Measurements from ENCODE around the gene RAB5IF.
"Not testable (repeated sequence)": the region's sequence is repeated elsewhere in the genome, so short reads cannot be mapped to it uniquely, and the experiment has no call there.

RAB5IF gene

DNA sequence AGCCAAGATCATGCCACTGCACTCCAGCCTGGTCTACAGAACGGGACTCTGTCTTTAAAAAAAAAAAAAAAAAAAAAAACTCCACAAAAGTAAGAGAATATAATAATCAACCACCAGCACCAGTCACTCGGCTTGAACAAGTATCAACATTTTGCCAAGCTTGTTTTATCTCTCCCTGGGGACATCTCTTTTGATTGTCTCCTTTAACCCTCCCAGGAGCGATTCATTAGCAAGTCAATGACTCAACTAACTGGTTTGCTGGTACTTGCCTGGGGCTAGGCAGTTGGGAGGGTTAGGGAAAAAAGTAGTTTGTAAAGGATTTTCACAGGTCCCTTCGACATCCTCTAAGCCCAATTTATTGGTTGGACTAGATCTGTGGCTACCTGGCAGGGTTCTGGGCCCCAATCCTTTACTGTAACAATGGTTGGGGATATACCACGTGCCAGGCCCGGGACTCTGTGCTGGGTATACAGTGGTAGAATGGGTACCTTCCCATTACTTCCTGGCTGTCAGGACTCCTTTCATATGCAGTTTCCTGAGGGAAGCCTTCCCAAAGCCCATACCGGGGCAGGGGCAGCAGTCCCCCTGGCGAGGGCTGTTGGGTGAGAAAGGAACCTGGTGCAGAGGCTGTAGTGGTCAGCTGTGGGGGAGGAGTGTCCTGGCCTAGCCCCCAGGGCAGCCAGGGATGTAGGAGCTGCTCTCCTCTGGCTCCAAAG is 20.0 kb upstream of the RAB5IF start:
- DNase-seq (ENCODE audit: low read depth): no peak

DNA sequence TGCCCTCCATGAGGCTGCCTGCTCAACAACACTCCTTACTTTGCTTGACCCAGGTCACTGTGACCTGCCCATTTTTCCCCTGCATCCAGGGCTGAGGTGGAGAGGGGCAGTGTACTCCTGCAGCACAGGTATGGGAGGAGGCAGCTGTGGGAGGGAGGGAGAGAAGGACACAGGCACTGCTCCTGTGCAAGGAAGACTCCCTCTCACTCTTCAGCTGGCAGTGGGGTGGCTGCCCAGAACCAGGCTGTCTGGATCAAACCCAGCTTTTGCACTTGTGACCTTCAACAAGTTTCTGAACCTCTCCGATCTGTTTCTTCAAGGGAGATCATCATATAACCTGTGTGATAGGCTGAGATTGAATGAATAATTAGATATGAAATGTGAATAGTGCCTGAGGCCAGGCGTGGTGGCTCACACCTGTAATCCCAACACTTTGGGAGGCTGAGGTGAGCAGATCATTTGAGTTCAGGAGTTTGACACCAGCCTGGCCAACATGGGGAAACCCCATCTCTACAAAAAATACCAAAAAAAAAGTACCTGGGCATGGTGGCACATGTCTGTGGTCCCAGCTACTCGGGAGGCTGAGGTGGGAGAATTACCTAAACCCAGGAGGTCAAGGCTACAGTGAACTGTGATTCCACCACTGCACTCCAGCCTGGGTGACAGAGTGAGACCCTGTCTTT is 18.1 kb upstream of the RAB5IF start:
- DNase-seq (ENCODE audit: low read depth): no peak

DNA sequence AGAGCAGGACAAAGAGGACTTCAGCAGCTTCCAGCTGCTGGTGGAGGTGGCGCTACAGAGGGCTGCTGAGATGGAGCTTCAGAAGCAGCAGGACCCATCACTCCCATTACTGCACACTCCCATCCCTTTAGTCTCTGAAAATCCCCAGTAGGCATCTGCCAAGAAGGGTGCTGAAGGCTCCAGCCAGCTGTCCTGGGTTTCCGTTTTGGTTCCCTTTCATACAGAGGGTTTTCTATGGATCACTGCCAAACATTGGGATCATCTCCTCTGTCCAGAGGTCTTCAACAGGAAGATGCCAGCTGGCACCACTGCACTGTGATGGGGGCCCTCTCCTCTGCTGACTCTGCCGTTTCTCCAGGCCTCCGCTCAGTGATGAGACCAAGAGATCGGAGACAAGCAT is 14.3 kb upstream of the RAB5IF start:
- DNase-seq (ENCODE audit: low read depth): no peak

DNA sequence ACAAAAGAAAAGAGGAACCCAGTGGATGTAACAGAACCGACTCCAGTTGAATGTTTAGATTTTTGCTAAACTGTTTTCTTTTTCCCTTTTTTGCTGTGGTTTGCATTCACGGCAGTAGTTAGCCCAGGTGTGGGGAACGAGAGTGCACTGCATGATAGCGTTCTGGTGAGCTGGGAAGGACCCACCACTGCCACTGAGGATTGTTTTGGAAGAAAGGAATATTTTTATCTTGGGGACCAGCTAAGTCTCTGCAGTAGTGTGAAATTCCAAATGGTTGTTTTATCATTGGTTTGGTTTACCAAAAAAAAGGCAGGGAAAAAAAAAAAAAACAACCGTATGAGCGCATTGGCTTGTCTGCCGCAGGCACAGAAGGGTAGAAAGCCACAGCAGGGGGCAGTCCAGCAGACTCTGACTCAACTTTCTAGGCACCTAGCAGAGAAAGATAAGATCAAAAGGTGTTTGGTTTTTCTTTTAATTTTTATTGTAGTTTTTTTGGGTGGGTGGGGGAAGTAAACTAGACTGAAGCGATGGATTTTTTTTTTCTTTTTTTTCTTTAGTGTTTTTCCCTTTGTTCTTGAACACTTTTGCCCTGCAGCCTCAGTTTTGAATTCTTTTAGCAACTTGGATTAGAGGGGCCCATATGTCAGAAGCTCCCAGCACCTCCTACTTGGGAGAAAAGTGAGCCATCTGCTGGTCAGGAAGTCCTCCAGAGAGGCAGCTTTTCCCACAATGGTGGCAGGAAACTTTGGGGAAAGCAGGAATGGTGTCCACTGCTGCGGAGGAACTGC is 13.5 kb upstream of the RAB5IF start:
- no peak for DNase-seq (ENCODE audit: low read depth)

DNA sequence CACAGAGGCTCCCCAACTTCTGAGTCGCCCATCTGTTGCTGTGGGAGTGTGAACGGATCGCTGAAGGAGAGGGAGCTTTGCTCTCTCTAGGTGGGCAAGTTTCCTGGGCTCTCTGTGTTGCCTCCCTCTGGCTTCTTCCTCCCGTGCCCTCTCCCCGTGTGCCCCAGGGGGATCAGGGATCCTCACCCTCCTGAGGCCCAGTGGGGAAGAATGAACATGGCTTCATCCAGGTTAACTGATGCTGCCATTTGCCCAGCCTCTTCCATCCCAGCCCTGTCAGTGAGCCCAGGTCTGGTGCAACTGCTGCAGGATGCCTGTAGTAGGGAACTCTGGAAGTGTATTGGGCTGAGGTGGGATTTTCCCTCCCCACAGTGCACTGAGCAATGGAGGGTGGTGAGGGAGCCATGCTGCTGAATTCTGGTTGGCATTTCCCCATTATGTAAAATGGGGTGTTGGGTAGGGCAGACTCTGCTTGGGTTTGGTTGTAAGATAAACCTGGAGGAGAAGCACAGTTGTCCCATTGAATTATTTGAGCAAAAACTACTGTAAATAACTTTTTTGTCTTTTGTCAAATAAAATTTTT is 12.1 kb upstream of the RAB5IF start:
- DNase-seq (ENCODE audit: low read depth): no peak

DNA sequence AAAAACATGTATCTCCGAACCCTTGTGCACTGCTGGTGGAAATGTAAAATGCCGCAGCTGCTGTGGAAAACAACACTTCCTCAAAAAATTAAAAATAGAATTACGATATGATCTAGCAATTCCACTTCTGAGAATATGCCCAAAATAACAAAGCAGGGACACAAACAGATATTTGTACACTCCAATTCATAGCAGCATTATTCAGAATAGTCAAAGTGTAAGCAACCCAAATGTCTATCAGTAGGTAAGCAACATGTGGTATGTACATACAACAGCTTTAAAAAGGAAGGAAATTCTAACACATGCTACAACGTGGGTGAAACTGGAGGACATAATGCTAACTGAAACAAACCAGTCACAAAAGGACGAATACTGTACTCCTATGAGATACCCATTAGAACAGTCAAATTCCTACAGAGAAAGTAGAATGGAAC is 5.7 kb upstream of the RAB5IF start:
- DNase-seq (ENCODE audit: low read depth): no peak

DNA sequence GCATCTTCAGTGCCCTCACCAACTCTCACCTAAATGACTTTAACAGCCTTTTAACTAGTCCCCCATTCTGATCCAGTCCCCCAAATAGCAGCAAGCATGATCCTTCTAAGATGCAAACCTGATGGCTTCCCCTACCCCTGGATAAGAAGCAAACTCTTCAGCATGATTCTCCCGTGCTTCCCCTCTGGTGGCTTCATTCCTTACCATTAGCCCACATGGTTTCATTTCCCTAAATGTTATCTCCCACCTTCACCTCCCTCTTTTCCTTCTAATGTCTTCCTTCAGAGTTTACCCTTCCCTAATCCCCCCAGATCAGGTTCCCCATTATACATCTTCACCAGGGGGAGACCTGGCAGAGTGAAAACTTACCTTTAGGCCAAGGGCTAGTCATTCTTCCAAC is 4.0 kb upstream of the RAB5IF start:
- DNase-seq (ENCODE audit: low read depth): no peak

DNA sequence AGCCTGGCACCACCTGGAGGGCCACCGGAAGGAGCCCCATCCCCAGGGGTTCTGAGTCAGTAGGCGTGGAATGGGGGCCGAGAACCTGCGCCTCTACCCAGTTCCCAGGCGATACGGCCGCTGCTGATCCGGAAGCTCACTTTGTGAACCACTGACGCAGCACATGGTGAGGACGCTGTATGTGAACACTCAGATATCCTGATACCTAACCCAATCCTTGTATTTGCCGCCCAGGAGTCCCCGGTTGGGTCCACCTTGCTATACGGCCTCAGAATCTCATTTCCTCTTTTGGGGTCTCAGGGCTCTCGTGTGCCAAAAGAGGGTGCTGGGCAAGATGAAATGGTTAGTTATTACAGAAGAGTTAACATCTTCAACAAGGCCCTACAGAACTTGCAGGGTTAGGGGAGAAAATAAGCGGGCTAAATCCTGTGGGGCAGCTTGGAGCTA is 604 bp upstream of the RAB5IF start:
- DNase-seq (ENCODE audit: low read depth): no peak

DNA sequence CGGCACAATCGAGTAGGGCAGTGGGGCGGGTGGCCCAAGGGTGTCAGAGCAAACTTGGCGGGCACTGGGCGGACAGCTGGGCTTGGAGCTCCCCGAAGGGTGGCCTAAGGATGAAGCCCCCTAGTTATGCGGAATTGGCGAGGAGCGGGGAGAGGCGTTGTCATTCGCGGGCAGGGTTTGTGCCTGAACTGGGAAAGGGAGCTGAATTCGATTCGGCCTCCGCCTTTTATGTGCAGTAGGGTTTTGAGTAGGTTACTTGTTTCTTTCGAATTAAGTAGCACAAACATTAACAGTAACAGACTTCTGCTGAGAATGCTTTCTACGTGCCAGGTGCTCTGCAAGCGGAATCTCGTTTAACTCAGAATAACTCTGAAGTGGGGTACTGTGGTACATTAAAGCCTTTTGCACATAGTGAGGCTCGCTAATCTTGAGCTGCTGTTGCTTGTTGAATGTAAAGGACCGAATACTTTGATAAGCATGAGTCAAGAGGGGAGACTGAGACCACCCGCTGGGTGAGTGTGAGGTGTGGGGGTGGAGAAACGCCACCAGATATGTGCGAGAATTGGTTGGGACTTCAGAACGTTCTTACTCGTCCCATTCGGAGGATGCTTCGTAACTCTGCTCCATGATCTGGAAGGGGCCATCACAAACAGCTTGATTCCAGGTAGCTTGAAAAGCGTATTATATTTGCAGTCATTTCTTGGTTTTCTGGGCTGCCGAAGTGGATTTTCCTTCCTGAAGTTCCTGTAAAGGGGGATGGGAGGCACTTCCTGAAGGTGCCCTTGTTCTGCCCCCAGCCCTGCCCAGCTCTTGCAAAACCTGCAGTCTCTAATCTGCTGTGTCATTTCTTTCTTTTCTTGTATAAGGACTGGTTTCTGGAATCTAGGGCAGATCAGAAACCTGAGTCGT is 833 bp downstream of the RAB5IF start:
- no peak for DNase-seq (ENCODE audit: low read depth)

DNA sequence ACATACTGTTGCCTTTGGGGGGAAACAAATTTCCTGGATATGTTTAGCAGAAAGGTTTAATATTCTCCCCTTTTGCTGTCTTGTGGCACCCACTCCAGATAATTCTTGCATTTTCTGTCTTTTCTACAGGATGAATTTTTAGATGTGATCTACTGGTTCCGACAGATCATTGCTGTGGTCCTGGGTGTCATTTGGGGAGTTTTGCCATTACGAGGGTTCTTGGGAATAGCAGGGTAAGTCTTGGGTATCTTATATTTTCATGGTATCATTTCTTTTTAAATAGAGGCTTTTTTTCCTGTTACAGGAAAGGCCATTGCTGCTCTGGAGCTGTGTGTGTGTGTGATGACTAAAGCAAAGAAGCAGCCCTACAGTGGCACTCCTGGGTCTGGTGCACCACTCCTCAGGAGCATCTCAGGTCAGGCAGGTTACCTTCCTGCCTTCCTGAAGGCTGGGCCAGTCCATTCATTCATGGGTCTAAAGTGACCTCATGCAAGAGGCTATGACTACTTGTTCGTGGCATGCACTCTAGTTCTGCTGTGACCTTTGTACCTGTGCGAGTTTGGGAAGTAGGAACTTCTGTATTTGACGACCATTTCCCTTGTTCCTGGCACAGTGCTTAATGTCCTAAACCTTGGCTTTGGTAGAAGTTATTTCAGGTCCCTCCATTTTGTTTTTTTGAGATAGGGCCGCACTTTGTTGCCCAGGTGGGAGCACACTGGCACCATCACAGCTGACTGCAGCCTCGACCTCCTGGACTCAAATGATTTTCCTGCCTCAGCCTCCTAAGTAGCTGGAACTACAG is 2.2 kb downstream of the RAB5IF start:
- DNase-seq (ENCODE audit: low read depth): no peak

DNA sequence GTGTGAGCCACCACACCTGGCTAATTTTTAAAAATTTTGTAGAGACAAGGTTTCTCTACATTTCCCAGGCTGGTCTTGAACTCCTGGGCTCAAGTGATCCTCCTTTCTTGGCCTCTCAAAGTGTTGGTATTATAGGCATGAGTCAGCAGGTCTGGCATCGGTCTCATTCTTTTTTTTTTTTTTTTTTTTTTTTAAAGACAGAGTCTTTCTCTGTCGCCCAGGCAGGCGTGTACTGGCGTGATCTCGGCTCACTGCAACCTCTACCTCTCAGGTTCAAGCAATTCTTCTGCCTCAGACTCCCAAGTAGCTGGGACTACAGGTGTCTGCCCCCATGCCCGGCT is 2.8 kb downstream of the RAB5IF start:
- not testable (repeated sequence) for DNase-seq (ENCODE audit: low read depth)

DNA sequence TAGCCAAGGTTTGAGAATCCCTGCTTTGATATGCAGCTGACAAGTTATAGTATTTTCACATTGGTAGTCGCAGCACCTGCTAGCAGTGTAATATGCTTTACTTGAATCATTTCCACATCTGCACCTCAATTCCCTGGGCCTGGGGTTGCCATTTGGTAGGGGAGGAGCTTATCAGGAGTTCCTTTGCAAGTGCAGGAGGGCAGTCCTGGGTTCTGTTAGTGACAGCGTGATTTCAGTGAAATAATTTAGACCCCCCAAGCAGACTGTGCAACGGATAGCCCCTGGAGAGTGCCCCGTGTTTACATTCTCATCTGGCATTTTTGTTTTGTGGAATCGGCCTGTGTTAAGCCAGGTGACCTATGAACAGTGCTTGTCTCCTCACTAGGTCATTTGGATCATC is 6.0 kb downstream of the RAB5IF start:
- no peak for DNase-seq (ENCODE audit: low read depth)

DNA sequence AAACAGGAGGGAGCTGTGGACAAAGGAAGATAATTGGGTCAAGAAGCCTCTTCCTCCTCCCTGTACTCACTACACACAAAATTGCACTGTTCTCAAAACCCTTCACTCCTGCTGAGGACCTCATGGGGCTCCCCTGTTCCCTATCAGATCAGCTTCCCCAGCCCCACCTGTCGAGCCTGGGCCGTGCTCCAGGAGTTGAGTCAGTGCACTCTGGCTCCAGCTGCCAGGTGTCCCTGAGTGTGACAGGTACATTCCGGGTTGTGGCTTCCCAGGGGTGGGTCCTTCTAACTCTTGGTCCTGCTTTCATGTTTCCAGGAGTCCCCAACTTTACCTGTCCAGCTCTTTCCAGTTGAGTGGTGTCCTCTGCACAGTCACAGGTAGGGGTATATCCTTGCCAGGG is 8.4 kb downstream of the RAB5IF start:
- no peak for DNase-seq (ENCODE audit: low read depth)

DNA sequence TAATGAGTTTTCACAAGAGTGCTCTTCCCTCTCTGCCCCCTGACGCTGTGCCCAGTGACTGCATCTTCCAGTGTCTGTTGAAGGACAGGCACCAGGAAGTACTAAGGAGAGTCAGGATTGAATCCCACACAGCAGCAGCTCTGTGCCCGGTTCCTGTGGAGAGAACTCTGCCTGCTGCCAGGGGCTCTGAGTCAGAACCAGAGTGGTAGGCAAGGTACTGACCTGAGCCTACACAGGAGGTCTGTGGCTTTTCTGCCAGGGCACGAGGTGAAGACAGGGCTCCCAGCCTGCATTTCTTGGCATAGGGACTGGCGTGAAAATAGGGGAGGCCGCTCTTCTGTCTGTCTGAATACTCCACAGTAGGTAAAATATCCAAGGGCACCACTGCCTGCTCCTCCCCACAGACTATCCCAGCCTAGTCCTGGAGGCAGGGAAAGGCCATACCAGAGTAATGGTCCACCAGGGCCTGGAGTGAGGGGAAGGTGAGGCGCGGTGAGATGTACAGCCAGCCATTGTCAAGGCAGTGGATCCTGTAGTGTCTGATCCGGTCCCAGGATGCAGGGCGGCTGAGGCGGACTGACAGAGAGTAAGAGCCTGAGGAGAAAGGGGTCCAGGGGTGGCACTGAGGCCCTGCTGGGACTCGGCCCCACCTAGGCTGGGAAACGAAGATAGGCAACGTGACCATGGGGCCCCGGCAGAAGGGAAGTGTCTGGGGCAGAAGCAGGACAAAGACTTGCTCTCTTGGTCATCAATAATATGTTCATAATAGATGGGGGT is 9.4 kb downstream of the RAB5IF start:
- DNase-seq (ENCODE audit: low read depth): no peak

DNA sequence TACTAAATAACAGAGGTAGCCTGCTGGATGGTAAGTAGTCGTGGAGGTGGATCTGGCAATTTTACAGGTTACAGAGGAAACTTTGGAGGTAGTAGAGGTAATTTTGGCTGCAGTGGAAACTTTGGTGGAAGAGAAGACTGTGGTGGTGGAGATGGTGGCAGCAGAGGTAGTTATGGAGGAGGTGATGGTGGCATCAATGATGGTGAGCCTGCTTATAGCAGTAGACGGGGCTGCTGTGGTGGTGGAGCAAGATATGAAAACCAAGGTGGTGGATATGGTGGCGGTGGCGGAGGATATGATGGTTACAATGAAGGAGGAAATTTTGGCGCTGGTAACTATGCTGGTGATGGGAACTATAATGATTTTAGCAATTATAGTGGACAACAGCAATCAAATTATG is 15.3 kb downstream of the RAB5IF start:
- no peak for DNase-seq (ENCODE audit: low read depth)

DNA sequence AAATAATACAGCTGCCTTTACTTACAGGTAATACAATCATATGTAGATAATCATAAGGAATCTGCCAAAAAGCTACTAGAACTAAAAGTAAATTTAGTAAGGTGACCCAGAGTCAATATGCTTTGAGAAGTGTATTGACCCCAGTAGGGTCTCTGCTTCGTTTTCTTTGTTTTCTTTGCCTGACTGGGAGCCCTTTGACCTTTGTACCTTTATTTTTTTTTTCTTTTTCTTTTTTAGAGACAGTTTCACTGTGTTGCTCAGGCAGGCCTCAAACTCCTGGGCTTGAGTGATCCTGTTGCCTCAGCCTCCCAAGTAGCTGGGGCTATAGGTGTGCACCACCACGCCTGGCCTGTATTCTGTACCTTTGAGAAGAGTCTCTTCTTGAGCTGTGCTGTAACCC is 17.9 kb downstream of the RAB5IF start:
- no peak for DNase-seq (ENCODE audit: low read depth)

DNA sequence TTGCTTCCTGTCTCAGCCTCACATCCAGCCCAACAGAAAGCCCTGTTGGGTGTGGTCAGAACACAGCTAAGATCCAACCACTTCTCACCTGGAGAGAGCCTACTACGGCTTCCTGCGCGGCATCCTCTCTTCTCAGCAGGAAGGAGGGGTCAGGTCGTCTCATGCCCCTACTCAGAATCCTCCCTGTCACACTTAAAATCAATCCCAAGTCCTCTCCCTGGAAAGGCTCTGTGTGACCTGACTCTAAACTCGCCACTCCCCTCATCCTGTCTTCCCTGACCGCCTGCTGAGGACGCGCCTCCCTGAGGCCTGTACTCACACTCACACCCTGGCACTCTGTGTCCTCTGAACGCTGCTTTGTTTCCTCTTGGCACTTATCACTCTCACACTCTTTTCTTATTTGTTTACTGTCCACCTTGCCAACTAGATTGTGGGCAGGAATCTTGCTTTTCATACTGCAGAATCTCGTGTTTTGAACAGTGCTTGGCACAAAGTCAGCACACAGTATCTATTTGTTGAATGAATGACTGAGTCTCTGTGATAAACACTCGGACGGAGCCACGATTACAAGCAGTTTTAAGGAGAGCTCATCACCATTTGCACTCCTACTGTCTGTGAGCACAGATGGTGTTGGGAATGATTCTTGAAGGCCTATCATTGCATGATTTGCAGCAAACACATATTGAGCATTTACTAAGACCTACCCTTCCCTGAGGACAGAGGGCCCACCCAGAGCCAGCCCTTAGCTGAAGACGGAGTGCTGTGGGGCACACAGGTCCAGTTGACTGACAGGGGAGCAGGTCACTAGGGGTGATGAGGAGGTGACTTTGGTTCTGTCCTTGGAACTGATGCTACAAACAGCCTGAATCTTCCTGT is 18.7 kb downstream of the RAB5IF start:
- no peak for DNase-seq (ENCODE audit: low read depth)

DNA sequence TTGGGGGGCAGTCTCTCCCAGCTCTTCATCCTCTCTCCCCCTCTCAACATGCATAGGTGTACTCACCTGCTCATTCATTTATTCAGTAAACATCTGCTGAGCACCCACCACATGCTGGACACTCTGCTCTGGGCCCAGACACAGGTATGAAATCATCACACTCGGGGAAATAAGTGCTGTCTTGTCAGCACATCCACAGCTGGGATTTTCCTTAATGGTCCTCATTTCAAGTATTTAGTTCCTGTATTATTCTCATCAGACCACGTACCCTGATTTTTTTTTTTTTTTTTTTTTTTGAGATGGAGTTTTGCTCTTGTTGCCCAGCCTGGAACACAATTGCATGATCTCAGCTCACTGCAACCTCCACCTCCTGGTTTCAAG is 19.4 kb downstream of the RAB5IF start:
- DNase-seq (ENCODE audit: low read depth): no peak

DNA sequence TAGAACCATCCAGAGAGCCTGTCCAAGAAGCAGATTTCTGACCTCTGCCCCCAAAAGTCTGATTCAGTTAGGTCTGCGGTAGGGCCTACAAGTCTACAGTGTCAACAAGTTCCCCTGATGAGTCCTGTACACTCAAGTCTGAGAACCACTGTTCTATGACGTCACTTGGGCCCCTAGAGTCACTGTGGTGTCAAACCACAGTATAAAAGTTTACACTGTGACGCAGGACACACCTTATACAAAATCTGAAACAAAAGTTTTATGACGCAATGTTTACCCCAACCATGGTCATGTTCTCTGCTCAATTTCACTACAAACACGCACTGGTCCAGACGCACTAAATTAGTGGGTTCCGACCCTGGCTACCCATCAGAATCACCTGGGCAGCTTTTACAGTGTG is 22.5 kb downstream of the RAB5IF start:
- DNase-seq (ENCODE audit: low read depth): no peak

Measured in stimulated activated CD8-positive, alpha-beta memory T cell treated with anti-CD3 and anti-CD28 coated beads, Interleukin-7, amount 100 ng/mL, for 24 hours (primary cell).